ENCODE measurements around the gene NFKBIA.
A peak's percentile ranks its signal among the peaks of the same experiment; 100 is the strongest.

DNA sequence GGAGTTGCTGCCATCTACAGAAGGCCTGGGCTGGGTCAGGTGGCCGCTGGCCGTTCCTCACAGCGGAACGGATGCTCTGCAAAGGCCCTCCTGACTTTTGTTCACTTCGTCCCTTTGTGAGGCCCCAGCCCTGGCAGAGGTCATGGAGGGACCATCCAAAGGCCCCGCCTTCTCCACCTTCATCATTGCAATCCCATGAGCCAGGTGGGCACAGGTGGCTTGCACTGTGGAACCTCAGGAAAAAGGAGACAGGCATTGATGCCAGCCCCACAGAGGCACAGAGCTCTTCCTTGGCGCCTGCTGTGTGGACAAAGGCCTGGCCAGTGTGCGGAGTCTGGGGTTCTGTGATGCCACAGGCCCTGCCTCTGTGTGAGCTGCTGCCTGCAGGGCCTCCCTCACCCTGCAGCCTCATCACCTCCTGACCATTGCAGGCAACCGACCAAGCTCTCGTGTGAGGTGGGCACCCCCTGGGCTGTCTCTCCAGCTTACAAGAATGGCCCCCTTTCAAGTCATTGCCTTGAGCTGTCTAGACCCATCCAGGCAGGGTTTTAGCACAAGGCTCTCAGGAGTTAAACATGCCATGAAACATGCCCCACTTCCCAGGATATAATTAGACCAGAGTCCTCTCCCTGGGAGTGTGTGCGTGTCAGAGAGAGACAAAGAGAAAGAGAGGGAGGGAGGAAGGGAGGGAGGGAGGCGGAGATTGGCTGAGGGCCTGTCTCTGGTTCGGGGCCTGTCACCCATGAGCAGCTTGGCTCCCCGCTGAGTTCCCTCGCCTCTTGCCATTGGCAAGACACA, 19.3 kb downstream of the NFKBIA start:
- TF ChIP-seq CTCF (IDR thresholded peaks at IDR 0.05) (no peak), POLR2AphosphoS5 (IDR thresholded peaks at IDR 0.05) (peak; percentile 53 to 79 (median 66))

All from transverse colon (tissue), 4 donors.